ENCODE measurements around the gene STOML3.

The STOML3 gene

DNA sequence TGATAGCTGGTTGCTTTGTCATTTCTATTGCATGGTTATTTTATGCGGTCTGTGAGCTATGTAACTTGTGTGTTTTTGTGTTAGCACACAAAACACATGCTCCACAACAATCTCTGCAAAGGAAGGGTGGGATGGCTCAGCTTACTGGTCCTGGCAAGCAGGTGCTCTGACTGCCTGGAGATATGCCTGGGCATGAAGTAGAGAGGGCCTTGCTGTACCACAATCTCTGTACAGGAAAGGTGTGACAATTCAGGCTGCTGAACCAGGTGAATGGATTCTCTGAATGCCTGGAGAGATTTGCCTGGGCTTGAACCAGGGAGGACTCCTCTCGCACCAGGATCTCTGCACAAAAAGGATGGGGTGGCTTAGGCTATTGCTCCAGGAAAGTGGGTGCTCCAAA is 69.5 kb downstream of the STOML3 start:
- TF ChIP-seq POLR2A (IDR thresholded peaks at IDR 0.05; ENCODE audit: low read depth, low read length): no peak
- no peak for FAIRE-seq
- no peak for DNase-seq (ENCODE audit: insufficient read length, low spot score)

Measured in H54 (cell line).